Prostate gland (tissue), 2 donors: ENCODE measurements around the gene COLGALT1. TPM values are rescaled to one million over a fixed set of nuclear protein-coding genes. Genes with fewer than 3 reads are reported as not detected.

Source experiments
- DNase-seq: peaks from one replicate; pipeline ENCODE4 v3.0.0-alpha.2; 2019; ENCODE audit warnings: low spot score
- H3K27ac ChIP-seq, 2 donors: fragments of 200-600 bp; sonication (generic); 2 replicates each; pipeline ENCODE4 v1.5.1; 2017 to 2019
- H3K27me3 ChIP-seq: fragments of 200-600 bp; sonication (generic); replicated peaks from 2 replicates; pipeline ENCODE4 v1.5.1; 2019; ENCODE audit not compliant: insufficient read depth
- H3K36me3 ChIP-seq, 2 donors: fragments of 200-600 bp; sonication (generic); 1 replicate in 1 of 2; 2 replicates in 1 of 2; pipeline versions ENCODE4 v1.5.1 to v1.8.1; 2017 to 2019
- H3K4me1 ChIP-seq: fragments of 200-600 bp; sonication (generic); replicated peaks from 2 replicates; pipeline ENCODE4 v1.5.1; 2019
- H3K4me3 ChIP-seq, 2 donors: fragments of 200-600 bp; sonication (generic); 2 replicates each; pipeline ENCODE4 v1.5.1; 2017 to 2019
- H3K9me3 ChIP-seq: fragments of 200-600 bp; sonication (generic); 2 replicates; pipeline ENCODE4 v1.5.1; 2017
- POLR2A ChIP-seq: fragments of 450-650 bp; IDR thresholded peaks from one replicate; pipeline ENCODE4 v1.6.1; 2016; ENCODE audit warnings: antibody characterized with exemption, mild to moderate bottlenecking
- POLR2AphosphoS5 ChIP-seq: sonication (generic); formaldehyde crosslinking; IDR thresholded peaks from one replicate; pipeline ENCODE4 v1.6.1; 2017; ENCODE audit warnings: antibody characterized with exemption
- WGBS: methylation state at CpG from one replicate; pipeline ENCODE4 v1.1.5; 2018; 5-methylcytosine and 5-hydroxymethylcytosine counted together
- intact Hi-C: fragments of 100-400 bp; cut with DNase I; formaldehyde crosslinking; loops from one replicate; pipeline ENCODE4 v1.14.2; 2022
- total RNA-seq, 2 donors: library from RNA; depleted of rRNA; stranded (reverse); fragments of >200 nt; gene quantifications; one replicate each; pipeline ENCODE4 v1.1.0, GENCODE V29; 2016
- TF ChIP-seq, protein P1 (sequence below), 4 experiments: fragments of 200-600 bp in 2 of 4; fragments of 450-650 bp in 2 of 4; sonication (generic) in 2 of 4; IDR thresholded peaks; 1 replicate in 3 of 4; 2 replicates in 1 of 4; pipeline ENCODE4 v1.5.1; 2016 to 2019; ENCODE audit warnings: antibody characterized with exemption in 4 of 4, mild to moderate bottlenecking in 2 of 4, moderate library complexity in 2 of 4

The COLGALT1 gene
- total RNA-seq, 2 donors from 2014 or later: 29.3 to 85.1 TPM

DNA sequence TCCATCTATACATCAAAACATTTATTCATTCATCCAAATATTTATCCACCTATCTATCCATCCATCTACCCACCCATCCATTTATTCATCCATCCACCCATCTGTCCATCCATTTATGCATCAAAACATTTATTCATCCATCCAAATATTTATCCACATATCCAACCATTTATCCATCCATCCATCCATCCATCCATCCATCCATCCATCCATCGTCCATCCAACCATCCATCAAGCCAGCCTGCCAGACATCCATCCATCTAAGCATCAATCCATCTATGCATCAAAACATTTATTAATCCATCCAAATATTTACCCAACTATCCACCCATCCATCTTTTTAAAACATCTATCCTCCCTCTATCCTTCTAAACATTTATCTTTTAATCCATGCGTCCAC lies 70.5 kb downstream of the COLGALT1 start:
- no peaks in the 10 kb centered on the region for H3K9me3 ChIP-seq
- intact Hi-C loops: no loop called here
- no peak overlapping the region for H3K27ac ChIP-seq
- no peaks in the 10 kb centered on the region for H3K4me1 ChIP-seq
- TF ChIP-seq POLR2AphosphoS5: no peak
- TF ChIP-seq, protein P1, sequence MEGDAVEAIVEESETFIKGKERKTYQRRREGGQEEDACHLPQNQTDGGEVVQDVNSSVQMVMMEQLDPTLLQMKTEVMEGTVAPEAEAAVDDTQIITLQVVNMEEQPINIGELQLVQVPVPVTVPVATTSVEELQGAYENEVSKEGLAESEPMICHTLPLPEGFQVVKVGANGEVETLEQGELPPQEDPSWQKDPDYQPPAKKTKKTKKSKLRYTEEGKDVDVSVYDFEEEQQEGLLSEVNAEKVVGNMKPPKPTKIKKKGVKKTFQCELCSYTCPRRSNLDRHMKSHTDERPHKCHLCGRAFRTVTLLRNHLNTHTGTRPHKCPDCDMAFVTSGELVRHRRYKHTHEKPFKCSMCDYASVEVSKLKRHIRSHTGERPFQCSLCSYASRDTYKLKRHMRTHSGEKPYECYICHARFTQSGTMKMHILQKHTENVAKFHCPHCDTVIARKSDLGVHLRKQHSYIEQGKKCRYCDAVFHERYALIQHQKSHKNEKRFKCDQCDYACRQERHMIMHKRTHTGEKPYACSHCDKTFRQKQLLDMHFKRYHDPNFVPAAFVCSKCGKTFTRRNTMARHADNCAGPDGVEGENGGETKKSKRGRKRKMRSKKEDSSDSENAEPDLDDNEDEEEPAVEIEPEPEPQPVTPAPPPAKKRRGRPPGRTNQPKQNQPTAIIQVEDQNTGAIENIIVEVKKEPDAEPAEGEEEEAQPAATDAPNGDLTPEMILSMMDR (IDR thresholded peaks at IDR 0.05): no peak
- TF ChIP-seq POLR2A: no peak
- DNase-seq: no peak
- H3K27me3 ChIP-seq: no peaks in the 10 kb centered on the region
- no peak overlapping the region for H3K4me3 ChIP-seq
- WGBS: 76% methylated on average over 2 of the region's 2 CpGs
- no peaks in the 10 kb centered on the region for H3K36me3 ChIP-seq

DNA sequence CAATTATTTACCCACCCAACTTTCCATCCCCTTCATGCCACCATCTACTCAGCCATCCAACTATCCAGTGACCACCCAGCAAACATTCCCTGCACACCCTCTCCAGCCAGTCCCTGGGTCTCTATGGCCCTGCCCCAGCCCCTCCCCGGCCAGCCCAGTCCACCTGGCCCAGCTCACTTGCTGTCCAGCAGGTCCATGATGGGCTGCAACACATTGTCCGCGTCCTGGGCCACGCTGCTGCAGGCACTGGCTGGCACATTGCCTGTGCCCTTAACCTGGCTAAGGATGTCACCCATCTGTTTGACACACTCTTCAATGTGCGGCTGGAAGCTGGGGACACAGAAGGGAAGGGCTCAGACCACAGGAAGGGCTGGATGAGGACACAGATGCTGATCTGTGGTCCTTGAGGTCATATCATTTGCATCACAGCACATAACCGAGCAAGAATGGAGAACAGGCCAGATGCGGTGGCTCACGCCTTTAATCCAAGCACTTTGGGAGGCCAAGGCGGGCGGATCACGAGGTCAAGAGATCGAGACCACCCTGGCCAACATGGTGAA lies 71.1 kb downstream of the COLGALT1 start:
- WGBS: 82% methylated on average over 12 of the region's 12 CpGs
- Histone ChIP-seq H3K4me3 (no peak overlapping the region), H3K4me1 (no peaks in the 10 kb centered on the region), H3K27ac (no peak overlapping the region), H3K27me3 (no peaks in the 10 kb centered on the region), H3K9me3 (no peaks in the 10 kb centered on the region), H3K36me3 (no peaks in the 10 kb centered on the region)
- intact Hi-C loops: no loop called here
- TF ChIP-seq, protein P1 (IDR thresholded peaks at IDR 0.05): no peak
- TF ChIP-seq POLR2A (no peak), POLR2AphosphoS5 (no peak)
- no peak for DNase-seq

GRCh38 chr19:17627161-17627560 lies 71.7 kb downstream of the COLGALT1 start:
- intact Hi-C loops: no loop called here
- Histone ChIP-seq H3K27ac (no peak overlapping the region), H3K4me3 (no peak overlapping the region), H3K36me3 (no peaks in the 10 kb centered on the region), H3K9me3 (no peaks in the 10 kb centered on the region), H3K4me1 (no peaks in the 10 kb centered on the region), H3K27me3 (no peaks in the 10 kb centered on the region)
- WGBS: 77% methylated on average over 3 of the region's 3 CpGs
- TF ChIP-seq POLR2A (no peak), POLR2AphosphoS5 (no peak)
- TF ChIP-seq, protein P1 (IDR thresholded peaks at IDR 0.05): no peak
- DNase-seq: no peak

GRCh38 chr19:17627921-17628320 lies 72.5 kb downstream of the COLGALT1 start:
- H3K36me3 ChIP-seq: no peaks in the 10 kb centered on the region
- intact Hi-C loops: no loop called here
- H3K4me3 ChIP-seq: no peak overlapping the region
- no peaks in the 10 kb centered on the region for H3K4me1 ChIP-seq
- no peaks in the 10 kb centered on the region for H3K9me3 ChIP-seq
- H3K27ac ChIP-seq: no peak overlapping the region
- H3K27me3 ChIP-seq: no peaks in the 10 kb centered on the region
- no peak for DNase-seq
- no peak for TF ChIP-seq POLR2AphosphoS5
- TF ChIP-seq, protein P1 (IDR thresholded peaks at IDR 0.05): no peak
- no peak for TF ChIP-seq POLR2A
- 82% methylated on average over 5 of the region's 5 CpGs for WGBS

GRCh38 chr19:17629760-17630159 lies 74.3 kb downstream of the COLGALT1 start:
- WGBS: 90% methylated on average over 2 of the region's 2 CpGs
- H3K9me3 ChIP-seq: no peaks in the 10 kb centered on the region
- DNase-seq: no peak
- H3K36me3 ChIP-seq: no peaks in the 10 kb centered on the region
- H3K4me1 ChIP-seq: no peaks in the 10 kb centered on the region
- H3K27me3 ChIP-seq: no peaks in the 10 kb centered on the region
- TF ChIP-seq POLR2A (no peak), POLR2AphosphoS5 (no peak)
- intact Hi-C loops: no loop called here
- H3K4me3 ChIP-seq: no peak overlapping the region
- no peak overlapping the region for H3K27ac ChIP-seq
